GM18951 (cell line): Measurements from ENCODE around the gene ABCC11.

ENCODE experiments used
- POLR2A ChIP-seq: IDR thresholded peaks from 4 replicates; pipeline ENCODE4 v1.6.1; 2011; ENCODE audit warnings: mild to moderate bottlenecking; ENCODE audit not compliant: insufficient read length, insufficient read depth; ENCODE audit errors: extremely low read depth
- in situ Hi-C: fragments of 300-500 bp; cut with MboI; formaldehyde crosslinking; loops from one replicate; pipeline ENCODE4 v1.12.0; 2022; ENCODE audit warnings: low sequenced_read_pairs, mixed read lengths, inconsistent platforms; ENCODE audit not compliant: unreplicated experiment

The ABCC11 gene

GRCh38 chr16:48180868-48181480 is 66.4 kb downstream of the ABCC11 start:
- in situ Hi-C loops: no loop called here
- TF ChIP-seq POLR2A: no peak

- in situ Hi-C loops: no loop called here
These were observed 70.5 kb downstream of the ABCC11 start for GRCh38 chr16:48176635-48177408.

GRCh38 chr16:48173889-48174288 is 73.5 kb downstream of the ABCC11 start:
- no peak for TF ChIP-seq POLR2A
- in situ Hi-C loops: no loop called here

More at GRCh38 chr16:48176635-48177408, 70.5 kb downstream of the ABCC11 start:
- no peak for TF ChIP-seq POLR2A

- no peak for TF ChIP-seq POLR2A
- in situ Hi-C loops: no loop called here
These were observed 74.7 kb downstream of the ABCC11 start for GRCh38 chr16:48172682-48173081.

GRCh38 chr16:48169896-48170295 is 77.4 kb downstream of the ABCC11 start:
- no peak for TF ChIP-seq POLR2A
- in situ Hi-C loops: loop anchor here (10.0 kb wide), 1 partner anchor 1225 kb away; no protein-coding TSS in a partner anchor

GRCh38 chr16:48168075-48168474 is 79.3 kb downstream of the ABCC11 start:
- no peak for TF ChIP-seq POLR2A
- in situ Hi-C loops: loop anchor here (10.0 kb wide), 1 partner anchor 1223 kb away; no protein-coding TSS in a partner anchor

GRCh38 chr16:48166617-48167016 is 80.7 kb downstream of the ABCC11 start:
- in situ Hi-C loops: loop anchor here (10.0 kb wide), 1 partner anchor 1222 kb away; no protein-coding TSS in a partner anchor

- TF ChIP-seq POLR2A: no peak
- in situ Hi-C loops: loop anchor here (10.0 kb wide), 1 partner anchor 1221 kb away; no protein-coding TSS in a partner anchor
These were observed 81.3 kb downstream of the ABCC11 start for GRCh38 chr16:48165961-48166578.

GRCh38 chr16:48164907-48165715 is 82.2 kb downstream of the ABCC11 start:
- in situ Hi-C loops: loop anchor here (10.0 kb wide), 1 partner anchor 1220 kb away; no protein-coding TSS in a partner anchor

GRCh38 chr16:48162839-48163410 is 84.4 kb downstream of the ABCC11 start:
- no peak for TF ChIP-seq POLR2A
- in situ Hi-C loops: loop anchor here (10.0 kb wide), 1 partner anchor 1218 kb away; no protein-coding TSS in a partner anchor

More at GRCh38 chr16:48164907-48165715, 82.2 kb downstream of the ABCC11 start:
- TF ChIP-seq POLR2A: no peak

- in situ Hi-C loops: loop anchor here (10.0 kb wide), 1 partner anchor 1217 kb away; no protein-coding TSS in a partner anchor
- no peak for TF ChIP-seq POLR2A
These were observed 85.4 kb downstream of the ABCC11 start for GRCh38 chr16:48161906-48162305.

- in situ Hi-C loops: loop anchor here (10.0 kb wide), 1 partner anchor 1216 kb away; no protein-coding TSS in a partner anchor
These were observed 86.8 kb downstream of the ABCC11 start for GRCh38 chr16:48160575-48160974.

More at GRCh38 chr16:48160575-48160974, 86.8 kb downstream of the ABCC11 start:
- no peak for TF ChIP-seq POLR2A
